ENCODE measurements around the gene CCHCR1.
A peak's percentile ranks its signal among the peaks of the same experiment; 100 is the strongest.
"Not testable (repeated sequence)": the region's sequence is repeated elsewhere in the genome, so short reads cannot be mapped to it uniquely, and the experiment has no call there.

Gene CCHCR1

GRCh38 chr6:31178143-31179041, 20.8 kb upstream of the CCHCR1 start:
- TF ChIP-seq POLR2A (IDR thresholded peaks at IDR 0.05; ENCODE audit: low read depth, low read length) (no peak), POLR2AphosphoS5 (IDR thresholded peaks at IDR 0.05; ENCODE audit: low read depth, low read length) (no peak), TAF1 (IDR thresholded peaks at IDR 0.05; ENCODE audit: borderline replicate concordance, low read depth, low read length) (no peak)
- FAIRE-seq = peak; percentile 81
- DNase-seq (ENCODE audit: insufficient read length) = no peak

- no peak for TF ChIP-seq TAF1 (IDR thresholded peaks at IDR 0.05; ENCODE audit: borderline replicate concordance, low read depth, low read length)
- DNase-seq (ENCODE audit: insufficient read length) = no peak
- no peak for FAIRE-seq
These were observed 18.4 kb upstream of the CCHCR1 start for GRCh38 chr6:31175971-31176370.

DNA sequence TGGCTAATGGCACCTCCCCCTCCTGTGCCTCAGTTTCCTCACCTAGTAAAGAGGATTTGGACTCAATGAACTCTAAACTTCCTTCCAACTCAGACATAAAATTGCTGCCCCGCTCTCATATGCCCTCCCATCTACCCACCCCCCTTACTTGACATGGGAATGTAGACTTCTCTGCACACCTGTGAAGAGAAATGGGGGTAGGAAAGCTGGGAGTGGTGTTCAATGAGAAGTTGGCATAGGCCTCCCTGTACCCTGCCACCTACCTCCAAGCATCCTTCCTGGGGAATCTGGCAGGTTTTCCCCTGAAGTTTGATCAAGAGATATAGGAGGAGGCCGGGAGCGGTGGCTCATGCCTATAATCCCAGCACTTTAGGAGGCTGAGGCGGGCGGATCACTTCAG, 16.8 kb upstream of the CCHCR1 start:
- TF ChIP-seq POLR2AphosphoS5 (IDR thresholded peaks at IDR 0.05; ENCODE audit: low read depth, low read length) = no peak
- TF ChIP-seq POLR2A (IDR thresholded peaks at IDR 0.05; ENCODE audit: low read depth, low read length) = no peak
- no peak for TF ChIP-seq TAF1 (IDR thresholded peaks at IDR 0.05; ENCODE audit: borderline replicate concordance, low read depth, low read length)
- DNase-seq (ENCODE audit: insufficient read length) (no peak), FAIRE-seq (no peak)

- TF ChIP-seq TAF1 (IDR thresholded peaks at IDR 0.05; ENCODE audit: borderline replicate concordance, low read depth, low read length) (no peak), POLR2A (IDR thresholded peaks at IDR 0.05; ENCODE audit: low read depth, low read length) (no peak), POLR2AphosphoS5 (IDR thresholded peaks at IDR 0.05; ENCODE audit: low read depth, low read length) (no peak)
- FAIRE-seq (no peak), DNase-seq (ENCODE audit: insufficient read length) (no peak)
These were observed 15.8 kb upstream of the CCHCR1 start for GRCh38 chr6:31173406-31173805.

- FAIRE-seq (no peak), DNase-seq (ENCODE audit: insufficient read length) (no peak)
- TF ChIP-seq POLR2AphosphoS5 (IDR thresholded peaks at IDR 0.05; ENCODE audit: low read depth, low read length) (no peak), POLR2A (IDR thresholded peaks at IDR 0.05; ENCODE audit: low read depth, low read length) (no peak), TAF1 (IDR thresholded peaks at IDR 0.05; ENCODE audit: borderline replicate concordance, low read depth, low read length) (no peak)
These were observed 15.4 kb upstream of the CCHCR1 start for GRCh38 chr6:31172973-31173384.

DNA sequence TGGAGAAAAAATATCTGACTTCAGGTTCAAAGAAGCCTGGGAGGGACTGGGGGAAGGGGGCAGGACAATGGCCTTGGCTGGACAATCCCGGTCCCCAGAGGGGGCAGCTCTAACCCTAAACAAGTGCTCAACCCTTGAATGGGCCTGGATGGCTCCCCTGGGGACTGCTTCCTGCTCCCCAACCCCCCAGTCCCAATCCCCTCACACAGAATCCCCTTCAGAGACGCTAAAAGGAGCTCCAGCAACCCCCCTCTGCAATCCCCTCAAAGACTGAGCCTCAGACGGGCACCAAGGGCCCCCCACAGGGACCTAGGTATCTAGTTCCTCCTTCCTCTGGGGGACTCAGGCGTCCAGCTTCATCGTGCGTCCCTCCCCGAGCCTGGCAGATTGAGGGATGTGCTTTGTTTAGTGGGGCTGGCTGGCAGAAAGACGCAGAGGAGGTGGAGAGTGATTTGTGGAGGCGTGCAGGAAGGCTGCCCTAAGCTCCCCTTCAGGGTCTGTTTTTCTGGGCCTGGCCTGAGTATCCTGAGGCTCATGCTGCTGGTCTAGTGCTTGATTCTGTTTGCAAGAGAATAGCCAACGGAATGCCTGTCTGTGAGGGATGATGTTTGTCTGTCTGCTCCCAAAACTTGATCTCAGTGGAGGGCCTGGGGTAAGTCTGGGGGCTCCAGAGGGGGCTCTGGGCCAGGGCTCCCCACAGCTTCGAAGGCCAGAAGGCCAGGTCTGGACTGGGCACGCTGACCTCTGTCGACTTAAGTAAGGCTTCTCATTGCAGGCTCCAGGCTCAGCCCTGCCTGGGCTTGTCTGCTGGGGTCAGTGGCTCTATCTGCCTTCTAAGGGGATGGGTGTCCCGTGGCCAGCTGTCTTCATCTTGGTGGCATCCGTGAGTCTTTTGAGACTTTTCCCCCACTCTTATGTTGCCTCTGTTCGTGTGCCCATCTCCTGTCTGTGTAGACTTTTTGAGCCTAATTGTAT, 14.6 kb upstream of the CCHCR1 start:
- TF ChIP-seq POLR2A (IDR thresholded peaks at IDR 0.05; ENCODE audit: low read depth, low read length) (no peak), TAF1 (IDR thresholded peaks at IDR 0.05; ENCODE audit: borderline replicate concordance, low read depth, low read length) (no peak), POLR2AphosphoS5 (IDR thresholded peaks at IDR 0.05; ENCODE audit: low read depth, low read length) (no peak)
- FAIRE-seq = no peak

GRCh38 chr6:31170987-31171671, 13.5 kb upstream of the CCHCR1 start:
- no peak for DNase-seq (ENCODE audit: insufficient read length)
- TF ChIP-seq POLR2AphosphoS5 (IDR thresholded peaks at IDR 0.05; ENCODE audit: low read depth, low read length) = no peak
- no peak for TF ChIP-seq POLR2A (IDR thresholded peaks at IDR 0.05; ENCODE audit: low read depth, low read length)
- TF ChIP-seq TAF1 (IDR thresholded peaks at IDR 0.05; ENCODE audit: borderline replicate concordance, low read depth, low read length) = no peak
- FAIRE-seq = no peak

More for the DNA sequence above, 14.6 kb upstream of the CCHCR1 start:
- no peak for DNase-seq (ENCODE audit: insufficient read length)

- TF ChIP-seq POLR2AphosphoS5 (IDR thresholded peaks at IDR 0.05; ENCODE audit: low read depth, low read length) (no peak), POLR2A (IDR thresholded peaks at IDR 0.05; ENCODE audit: low read depth, low read length) (no peak), TAF1 (IDR thresholded peaks at IDR 0.05; ENCODE audit: borderline replicate concordance, low read depth, low read length) (no peak)
- FAIRE-seq (no peak), DNase-seq (ENCODE audit: insufficient read length) (no peak)
These were observed 12.9 kb upstream of the CCHCR1 start, which contains the start of gene POU5F1 for GRCh38 chr6:31170600-31170881. Gene POU5F1, minus strand, starts transcription at chr6:31170682. Its CDS starts 62 bp downstream, at chr6:31170620.

- FAIRE-seq; DNase-seq (ENCODE audit: insufficient read length): not testable (repeated sequence)
These were observed 12.4 kb upstream of the CCHCR1 start for GRCh38 chr6:31169858-31170599.

- DNase-seq (ENCODE audit: insufficient read length) = no peak
- FAIRE-seq = no peak
- no peak for TF ChIP-seq POLR2A (IDR thresholded peaks at IDR 0.05; ENCODE audit: low read depth, low read length)
- TF ChIP-seq TAF1 (IDR thresholded peaks at IDR 0.05; ENCODE audit: borderline replicate concordance, low read depth, low read length) = no peak
- TF ChIP-seq POLR2AphosphoS5 (IDR thresholded peaks at IDR 0.05; ENCODE audit: low read depth, low read length) = no peak
These were observed 11.7 kb upstream of the CCHCR1 start for GRCh38 chr6:31169123-31169857.
